ENCODE data around the gene SLC35F3.

The SLC35F3 gene

GRCh38 chr1:233912909-233913308, 8.4 kb downstream of the SLC35F3 start:
- no peak for DNase-seq

GRCh38 chr1:233916706-233917105, 12.2 kb downstream of the SLC35F3 start:
- no peak for DNase-seq

- DNase-seq = no peak
Measured at GRCh38 chr1:233919786-233920185, 15.3 kb downstream of the SLC35F3 start.

- no peak for DNase-seq
Measured at GRCh38 chr1:233928123-233928522, 23.6 kb downstream of the SLC35F3 start.

- DNase-seq = no peak
Measured at GRCh38 chr1:233933339-233933738, 28.9 kb downstream of the SLC35F3 start.

- no peak for DNase-seq
Measured at GRCh38 chr1:233935297-233935868, 30.9 kb downstream of the SLC35F3 start.

GRCh38 chr1:233936422-233936821, 31.9 kb downstream of the SLC35F3 start:
- no peak for DNase-seq

GRCh38 chr1:233936842-233937241, 32.4 kb downstream of the SLC35F3 start:
- DNase-seq = no peak

- no peak for DNase-seq
Measured at GRCh38 chr1:233938476-233938875, 34.0 kb downstream of the SLC35F3 start.

- no peak for DNase-seq
Measured at GRCh38 chr1:233939451-233939850, 35.0 kb downstream of the SLC35F3 start.

GRCh38 chr1:233940908-233941307, 36.4 kb downstream of the SLC35F3 start:
- DNase-seq = no peak

GRCh38 chr1:233944601-233945000, 40.1 kb downstream of the SLC35F3 start:
- no peak for DNase-seq

GRCh38 chr1:233945573-233945972, 41.1 kb downstream of the SLC35F3 start:
- no peak for DNase-seq

GRCh38 chr1:233945979-233946378, 41.5 kb downstream of the SLC35F3 start:
- DNase-seq = no peak

GRCh38 chr1:233946724-233947123, 42.2 kb downstream of the SLC35F3 start:
- no peak for DNase-seq

GRCh38 chr1:233951804-233952203, 47.3 kb downstream of the SLC35F3 start:
- no peak for DNase-seq

- no peak for DNase-seq
Measured at GRCh38 chr1:233957691-233958090, 53.2 kb downstream of the SLC35F3 start.

GRCh38 chr1:233959102-233959501, 54.6 kb downstream of the SLC35F3 start:
- DNase-seq = no peak

GRCh38 chr1:233959971-233960370, 55.5 kb downstream of the SLC35F3 start:
- no peak for DNase-seq

- no peak for DNase-seq
Measured at GRCh38 chr1:233960386-233960785, 55.9 kb downstream of the SLC35F3 start.

GRCh38 chr1:233962878-233963277, 58.4 kb downstream of the SLC35F3 start:
- no peak for DNase-seq

GRCh38 chr1:233965856-233966255, 61.4 kb downstream of the SLC35F3 start:
- DNase-seq = no peak

GRCh38 chr1:233971753-233972152, 67.3 kb downstream of the SLC35F3 start:
- DNase-seq = no peak

- no peak for DNase-seq
Measured at GRCh38 chr1:233972563-233972950, 68.1 kb downstream of the SLC35F3 start.

- DNase-seq = no peak
Measured at GRCh38 chr1:233972951-233973635, 68.6 kb downstream of the SLC35F3 start.
